COR-L47 (cell line): Measurements from ENCODE around the gene LRCH1.

Experiments
- DNase-seq: peaks from one replicate; lab custom pipeline; 2025; lab: John Stamatoyannopoulos, UW

Gene LRCH1

GRCh38 chr13:46562152-46562551 lies 9.2 kb downstream of the LRCH1 start:
- no peak for DNase-seq

- no peak for DNase-seq
These were observed 9.6 kb downstream of the LRCH1 start for GRCh38 chr13:46562581-46562980.

DNA sequence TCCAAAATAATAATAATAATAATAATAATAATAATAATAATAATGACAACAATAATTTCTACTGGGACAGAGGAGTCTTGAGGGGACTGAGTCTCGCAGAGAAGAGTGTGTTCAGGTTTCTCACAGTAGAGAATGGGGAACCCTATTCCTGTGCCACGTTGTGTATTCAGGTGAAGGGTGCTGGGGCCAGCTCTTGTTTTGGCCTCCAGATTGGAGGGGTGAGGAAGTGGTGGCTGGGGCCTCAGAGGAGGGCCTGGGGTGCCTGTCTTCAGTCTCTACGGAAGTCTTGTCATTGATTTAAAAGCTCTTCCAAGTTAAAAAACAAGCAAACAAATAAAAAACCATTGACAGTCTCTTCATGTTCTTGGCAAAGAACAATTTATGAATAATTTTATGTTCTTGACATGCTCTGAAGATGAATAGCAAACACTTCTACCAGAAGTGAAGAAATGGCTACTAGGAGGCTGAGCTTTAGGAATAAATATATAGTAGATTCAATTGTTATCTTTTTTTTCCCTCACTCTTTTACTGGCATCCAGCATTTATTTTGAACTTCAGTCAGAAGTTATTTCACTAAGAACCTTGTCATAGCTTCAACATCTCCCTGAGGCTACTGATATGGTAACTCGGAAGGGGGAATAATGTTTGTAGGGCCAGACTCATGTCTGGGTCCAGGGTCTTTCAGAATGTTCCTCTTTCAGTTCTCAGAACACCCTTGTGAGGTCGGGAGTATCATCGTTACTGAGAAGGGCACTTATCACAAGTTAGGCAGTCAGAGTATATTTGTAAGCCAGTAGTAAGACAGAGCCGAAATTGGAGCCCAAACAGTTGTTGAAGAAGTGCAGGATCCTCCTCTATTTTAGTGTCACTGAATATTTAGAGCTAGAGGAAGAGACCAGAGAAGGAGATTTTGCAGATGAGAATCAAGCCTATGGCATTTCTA lies 13.1 kb downstream of the LRCH1 start:
- DNase-seq: no peak

GRCh38 chr13:46567671-46568070 lies 14.7 kb downstream of the LRCH1 start:
- no peak for DNase-seq

DNA sequence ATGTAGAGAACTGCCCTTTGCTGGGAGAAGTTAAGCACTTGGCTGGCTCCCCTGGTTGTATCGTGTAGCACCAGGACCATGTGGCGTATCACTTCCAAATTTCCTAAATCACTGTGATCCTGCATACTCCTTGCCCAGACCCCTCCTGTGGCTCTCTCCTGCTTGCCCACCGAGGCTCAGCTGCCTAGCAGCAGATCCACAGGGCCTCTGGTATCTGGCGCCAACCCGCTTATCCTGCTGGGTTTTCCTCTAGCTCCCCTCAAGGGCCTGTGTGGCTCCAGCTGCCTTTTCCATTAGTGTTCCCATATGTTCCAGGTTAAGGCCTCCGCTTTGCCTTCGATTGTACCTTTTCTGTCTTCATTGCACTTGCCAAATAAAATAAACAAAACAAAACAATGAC lies 16.5 kb downstream of the LRCH1 start:
- no peak for DNase-seq

- no peak for DNase-seq
These were observed 17.3 kb downstream of the LRCH1 start for GRCh38 chr13:46570273-46570672.

DNA sequence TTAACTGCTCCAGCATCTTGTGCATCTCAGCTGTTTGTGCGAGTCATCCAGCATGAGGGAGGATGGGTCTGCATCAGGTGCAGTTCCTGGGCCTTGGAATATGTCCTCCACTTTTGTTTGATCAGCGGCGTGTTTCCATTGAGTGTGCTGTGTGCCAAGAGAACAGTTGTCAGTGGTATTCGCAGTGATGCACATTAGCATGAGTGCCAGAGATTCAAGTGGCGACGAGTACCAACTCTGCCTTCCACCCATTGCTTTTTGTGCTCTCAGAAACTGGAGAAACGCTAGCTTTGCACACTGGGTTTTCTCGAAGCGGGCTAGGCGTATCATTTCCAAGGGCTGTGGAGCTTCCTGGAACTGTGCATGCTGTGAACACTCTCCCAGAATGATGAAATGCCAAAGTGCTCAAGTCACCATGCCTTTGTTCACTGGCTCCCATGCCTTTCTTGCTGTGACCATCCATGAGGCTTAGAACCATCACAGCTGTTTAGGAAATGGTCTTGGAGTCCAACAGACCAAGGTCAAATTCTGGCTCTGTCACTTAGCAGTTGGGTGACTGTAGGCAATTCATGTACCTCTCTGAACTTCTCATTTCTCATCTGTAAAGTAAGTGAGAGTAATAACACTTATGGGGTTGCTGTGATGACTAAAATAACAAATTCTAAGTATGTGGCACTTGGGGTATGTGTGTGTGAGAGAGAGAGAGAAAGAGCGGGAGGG lies 18.4 kb downstream of the LRCH1 start:
- DNase-seq: no peak

DNA sequence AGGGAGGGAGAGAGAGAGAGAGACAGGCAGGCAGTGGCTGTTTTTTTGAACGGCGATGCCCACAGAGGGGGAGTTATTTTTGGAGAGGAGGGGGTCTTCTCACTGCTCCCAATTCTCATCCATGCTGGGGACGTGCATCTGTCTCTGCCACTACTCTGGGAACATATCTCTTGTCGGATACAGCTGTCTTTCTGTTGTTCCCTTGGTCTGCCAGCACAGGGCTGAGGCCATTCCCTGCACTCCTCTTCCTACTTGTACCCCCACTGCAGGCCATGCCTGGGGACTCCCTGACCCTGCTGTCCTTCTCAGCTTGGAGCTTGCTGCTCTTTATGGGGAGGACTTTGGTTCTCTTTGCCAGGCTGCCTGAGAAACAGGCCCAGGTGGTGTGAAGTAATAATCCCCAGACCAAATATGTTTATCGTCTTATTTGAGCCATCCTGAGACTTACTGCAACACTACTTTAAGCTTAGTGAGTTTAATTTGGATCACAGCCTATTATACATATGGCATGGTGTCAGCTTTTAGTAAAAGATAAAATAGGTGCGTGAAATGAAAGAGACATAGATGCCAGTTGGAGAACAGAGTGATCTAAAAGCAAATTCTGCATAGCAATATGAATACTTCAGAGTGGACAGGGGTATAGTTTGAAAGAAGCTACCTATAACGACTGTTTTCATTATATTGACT lies 19.1 kb downstream of the LRCH1 start:
- no peak for DNase-seq

DNA sequence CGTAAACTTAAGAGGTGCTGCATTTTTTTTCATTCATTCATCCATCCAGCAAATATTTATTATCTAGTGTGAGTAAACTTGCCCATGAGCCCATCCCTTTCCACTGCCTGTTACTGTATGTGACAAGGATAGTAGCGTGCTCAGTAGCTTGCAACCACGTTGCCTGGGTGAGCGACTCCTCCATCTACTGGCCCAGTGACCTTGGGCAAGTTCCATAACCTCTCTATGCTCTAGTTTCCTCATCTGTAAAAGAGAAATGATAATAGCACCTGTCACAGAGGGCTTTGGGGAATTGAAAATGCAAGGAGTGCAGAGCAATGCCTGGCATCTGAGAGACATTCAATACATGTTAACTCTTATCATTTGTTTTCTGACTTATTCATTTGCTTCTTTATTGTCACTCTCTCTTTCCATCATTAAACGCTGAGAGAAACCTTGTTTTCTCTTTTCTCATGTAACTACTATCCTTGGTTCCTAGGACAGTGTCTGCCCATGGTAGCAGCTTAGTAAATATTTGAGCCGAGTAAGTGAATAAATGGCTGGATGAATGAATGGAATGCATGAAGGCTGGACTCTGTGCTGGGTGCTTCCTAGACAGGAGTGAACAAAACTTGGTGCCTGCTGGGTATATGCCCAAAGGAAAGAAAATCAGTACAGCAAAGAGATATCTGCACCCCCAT lies 19.9 kb downstream of the LRCH1 start:
- no peak for DNase-seq

- no peak for DNase-seq
These were observed 22.4 kb downstream of the LRCH1 start for GRCh38 chr13:46575301-46575771.

- DNase-seq: no peak
These were observed 22.9 kb downstream of the LRCH1 start for GRCh38 chr13:46575818-46576221.

GRCh38 chr13:46576762-46577161 lies 23.8 kb downstream of the LRCH1 start:
- no peak for DNase-seq

DNA sequence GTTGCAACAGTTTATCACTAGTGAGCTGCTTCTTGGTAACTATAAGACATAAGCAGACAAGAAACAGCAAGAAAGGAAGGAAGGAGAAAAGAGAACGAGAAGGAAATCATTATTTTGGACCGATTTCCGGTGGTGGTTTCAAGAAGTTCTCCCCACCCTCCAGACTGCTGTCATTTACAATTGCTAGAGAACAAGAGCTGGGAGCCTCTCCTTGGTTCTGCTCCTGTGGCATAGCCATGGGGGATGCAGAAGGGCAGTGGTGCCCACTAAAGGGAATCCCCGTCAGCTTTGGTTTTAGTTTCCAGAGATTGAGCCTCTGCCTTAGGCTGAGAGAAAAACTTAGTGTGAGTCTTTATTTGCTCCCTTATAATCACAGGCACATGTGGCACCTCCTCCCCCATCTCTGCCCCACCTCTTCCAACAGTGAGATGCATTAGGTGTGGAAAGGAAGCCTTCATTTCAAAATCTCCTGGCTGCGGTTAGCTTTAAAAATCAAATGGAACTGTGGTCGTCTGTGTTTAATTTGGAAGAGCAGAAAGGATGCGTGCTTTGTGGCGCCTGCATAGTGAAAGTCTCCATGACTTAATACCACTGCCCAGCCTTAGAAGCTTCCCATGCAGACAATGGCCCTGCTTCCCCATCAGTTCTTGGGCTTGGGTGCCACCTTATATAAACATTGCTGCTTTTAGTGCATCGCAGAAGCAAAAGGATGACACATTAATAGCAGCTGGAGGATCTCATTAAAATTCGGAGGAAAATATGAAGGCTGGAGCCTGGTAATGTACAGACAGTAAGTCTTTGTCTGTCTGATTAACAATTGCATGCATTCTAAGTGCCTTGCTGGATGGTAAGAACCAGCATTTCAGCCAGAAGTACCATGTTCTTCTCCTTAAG lies 25.0 kb downstream of the LRCH1 start:
- DNase-seq: no peak

DNA sequence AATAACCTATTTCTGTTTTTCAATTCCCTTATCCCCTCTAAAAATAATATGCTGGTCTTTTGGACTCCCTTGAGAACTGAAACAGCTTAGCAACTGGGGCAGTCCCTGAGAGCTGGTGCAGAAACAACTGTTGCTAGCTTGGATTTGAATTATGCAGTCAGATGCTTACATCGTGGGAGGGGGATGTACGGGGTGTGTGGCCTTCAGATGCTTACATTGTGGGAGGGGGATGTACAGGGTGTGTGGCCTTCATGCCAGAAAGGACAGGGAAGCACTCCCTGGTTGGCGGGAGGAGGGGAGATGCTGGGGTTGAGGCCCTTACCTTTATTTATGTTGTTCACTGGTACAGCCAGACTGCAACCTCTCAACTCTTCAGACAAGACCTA lies 25.6 kb downstream of the LRCH1 start:
- no peak for DNase-seq

GRCh38 chr13:46580362-46580839 lies 27.4 kb downstream of the LRCH1 start:
- DNase-seq: no peak

- no peak for DNase-seq
These were observed 29.2 kb downstream of the LRCH1 start for GRCh38 chr13:46582190-46582589.

DNA sequence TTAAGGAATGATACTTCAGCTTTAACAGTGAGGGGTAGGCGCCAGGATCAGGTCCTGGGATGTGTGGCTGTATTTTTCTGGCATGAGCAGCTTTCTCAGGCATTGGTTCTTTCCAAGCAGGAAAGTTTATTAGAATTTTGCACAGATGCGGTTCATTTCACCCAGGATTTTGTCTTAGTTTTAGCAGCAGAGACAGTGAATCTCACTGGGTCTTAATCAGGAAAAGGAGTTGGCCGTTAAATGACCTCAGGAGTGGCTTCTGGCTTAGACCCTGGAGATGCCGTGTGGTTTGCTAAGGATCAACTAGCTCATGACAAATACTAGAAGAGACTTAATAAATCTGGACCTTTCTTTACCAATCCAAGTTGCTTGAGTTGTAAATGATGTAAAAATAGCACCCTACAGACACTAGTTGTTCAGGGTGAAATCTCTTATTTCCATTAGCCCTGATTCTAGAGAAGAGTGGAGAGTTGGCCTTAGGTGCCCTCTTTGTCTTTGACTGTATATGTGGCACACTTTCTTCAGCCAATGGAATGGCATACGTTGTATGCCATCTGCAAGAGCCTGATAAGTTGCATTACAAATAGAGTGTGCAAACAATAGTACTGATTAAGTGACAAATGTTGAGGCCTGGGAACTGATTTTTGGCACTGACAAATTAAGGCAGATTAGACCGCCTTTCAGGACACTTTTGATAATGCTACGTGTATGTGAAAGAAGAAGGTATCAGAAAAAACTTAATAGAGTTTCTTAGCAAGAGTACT lies 34.0 kb downstream of the LRCH1 start:
- DNase-seq: no peak

DNA sequence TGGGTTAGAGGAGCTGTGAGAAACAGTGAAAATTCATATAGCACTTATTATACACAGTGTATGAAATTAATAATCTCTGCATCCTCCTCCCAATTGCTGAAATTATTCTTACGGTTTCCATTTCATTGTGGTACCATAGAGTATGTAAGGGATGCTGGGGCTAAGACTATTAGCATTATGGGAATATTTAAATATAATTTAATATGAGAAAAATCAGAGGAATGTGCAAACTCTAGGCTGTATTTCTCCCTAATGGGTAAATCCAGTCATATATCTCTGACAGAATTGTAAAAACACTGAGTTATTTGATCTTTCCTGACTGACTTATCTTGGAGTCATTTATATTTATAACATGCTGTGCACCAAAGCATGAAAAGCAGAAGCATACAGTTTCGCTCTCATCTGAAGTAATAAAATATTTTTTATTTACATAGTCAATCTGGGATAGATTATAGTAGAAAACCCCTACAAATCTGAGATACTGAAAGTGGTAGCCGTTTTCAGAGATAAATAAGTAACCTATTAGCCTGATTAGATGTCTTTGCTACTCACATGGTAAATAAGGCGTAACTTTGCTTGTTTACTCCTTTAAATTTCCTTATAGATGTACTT lies 34.9 kb downstream of the LRCH1 start:
- no peak for DNase-seq

GRCh38 chr13:46592385-46592784 lies 39.4 kb downstream of the LRCH1 start:
- DNase-seq: no peak

DNA sequence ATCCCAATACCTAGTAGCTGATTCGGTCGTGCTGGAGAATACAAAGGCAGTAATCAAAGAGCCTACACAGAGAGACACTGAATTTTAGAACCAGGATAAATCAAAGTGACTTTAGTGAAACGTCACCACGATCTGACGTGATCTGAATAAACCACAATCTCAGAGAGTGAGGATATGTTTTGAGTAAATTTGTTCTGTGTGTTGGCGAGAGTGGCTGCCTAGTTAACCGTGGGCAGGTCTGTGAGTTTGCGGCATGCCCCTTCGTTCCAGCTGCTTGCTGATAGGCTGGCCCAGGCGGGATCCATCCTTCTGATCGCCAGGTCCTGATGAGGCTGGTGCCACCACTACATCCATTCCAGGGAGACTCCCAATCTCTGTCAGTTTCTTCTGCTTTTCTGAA lies 40.4 kb downstream of the LRCH1 start:
- no peak for DNase-seq
